Mesenteric fat pad (tissue), 1 donor: ENCODE results near the gene CCSER1. TPM values are rescaled to one million over a fixed set of nuclear protein-coding genes. Genes with fewer than 3 reads are reported as not detected.
"Not testable (repeated sequence)": the region's sequence is repeated elsewhere in the genome, so short reads cannot be mapped to it uniquely, and the experiment has no call there.

Experiments
- DNase-seq: peaks from one replicate; pipeline ENCODE4 v3.0.0-alpha.2; 2020; ENCODE audit warnings: low spot score
- total RNA-seq: library from RNA; stranded (reverse); fragmentation: NEBNext Ultra II Directional; extraction: Animal tissue kit (Norgen Biotek cat#: 25700); gene quantifications from one replicate; pipeline ENCODE4 v1.2.1, GENCODE V29; 2021
- donor health status: DM: yes; HTN: yes; CAD: no.

Gene CCSER1
- total RNA-seq, 1 donor from 2014 or later: 9.7 TPM

- DNase-seq: no peak
Observed at GRCh38 chr4:91325495-91325894, 1198.3 kb downstream of the CCSER1 start.

DNA sequence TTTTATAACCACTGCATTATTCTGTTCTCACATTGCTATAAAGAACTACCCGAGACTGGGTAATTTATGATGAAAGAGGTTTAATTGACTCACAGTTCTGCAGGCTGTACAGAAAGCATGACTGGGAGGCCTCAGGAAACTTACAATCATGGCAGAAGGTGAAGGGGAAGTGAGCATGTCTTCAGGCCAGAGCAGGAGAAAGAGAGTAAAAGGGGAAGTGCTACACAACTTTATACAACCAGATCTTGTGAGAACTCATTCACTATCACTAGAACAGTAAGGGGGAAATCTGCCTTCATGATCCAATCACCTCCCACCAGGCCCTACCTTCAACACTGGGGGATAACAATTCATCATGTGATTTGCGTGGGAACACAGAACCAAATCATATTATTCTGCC lies 1199.0 kb downstream of the CCSER1 start:
- DNase-seq: not testable (repeated sequence)

GRCh38 chr4:91330555-91331137 lies 1203.5 kb downstream of the CCSER1 start:
- no peak for DNase-seq

- DNase-seq: no peak
Observed at GRCh38 chr4:91340822-91341221, 1213.6 kb downstream of the CCSER1 start.

GRCh38 chr4:91345632-91346031 lies 1218.4 kb downstream of the CCSER1 start:
- no peak for DNase-seq

DNA sequence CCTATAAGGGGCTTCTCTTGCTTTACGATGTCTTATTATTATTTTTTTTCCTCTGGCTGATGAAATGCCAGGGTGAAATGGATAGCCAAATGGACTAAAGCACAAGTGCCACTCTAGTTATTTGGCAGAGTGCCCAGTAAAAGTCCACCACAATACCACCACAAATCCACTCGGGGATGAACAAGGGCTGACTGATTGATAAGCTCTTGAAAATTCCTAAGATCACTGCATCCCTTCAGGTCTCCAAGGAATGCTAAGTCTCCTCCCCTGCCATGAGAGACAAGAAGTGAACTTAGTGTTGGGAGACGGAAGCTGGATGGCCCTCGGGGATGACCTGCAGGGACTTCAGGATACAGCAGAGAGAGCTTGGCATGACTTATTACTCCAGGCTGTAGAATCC lies 1229.3 kb downstream of the CCSER1 start:
- not testable (repeated sequence) for DNase-seq

GRCh38 chr4:91358016-91358415 lies 1230.8 kb downstream of the CCSER1 start:
- DNase-seq: not testable (repeated sequence)

- not testable (repeated sequence) for DNase-seq
Observed at GRCh38 chr4:91358621-91359020, 1231.4 kb downstream of the CCSER1 start.

- no peak for DNase-seq
Observed at GRCh38 chr4:91359041-91360031, 1232.1 kb downstream of the CCSER1 start.

GRCh38 chr4:91362125-91362524 lies 1234.9 kb downstream of the CCSER1 start:
- DNase-seq: no peak

GRCh38 chr4:91366554-91366953 lies 1239.4 kb downstream of the CCSER1 start:
- no peak for DNase-seq

- no peak for DNase-seq
Observed at GRCh38 chr4:91369116-91369515, 1241.9 kb downstream of the CCSER1 start.

GRCh38 chr4:91373546-91373945 lies 1246.4 kb downstream of the CCSER1 start:
- no peak for DNase-seq

DNA sequence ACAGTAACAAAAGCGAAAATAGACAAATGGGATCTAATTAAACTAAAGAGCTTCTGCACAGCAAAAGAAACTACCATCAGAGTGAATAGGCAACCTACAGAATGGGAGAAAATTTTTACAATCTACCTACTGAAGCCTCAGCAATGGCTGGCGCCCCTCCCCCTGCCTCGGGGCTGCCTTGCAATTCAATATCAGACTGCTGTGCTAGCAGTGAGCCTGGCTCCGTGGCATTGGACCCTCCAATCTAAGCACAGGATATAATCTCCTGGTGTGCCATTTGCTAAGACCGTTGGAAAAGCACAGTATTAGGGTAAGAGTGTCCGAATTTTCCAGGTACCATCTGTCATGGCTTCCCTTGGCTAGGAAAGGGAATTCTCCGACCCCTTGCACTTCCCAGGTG lies 1278.2 kb downstream of the CCSER1 start:
- DNase-seq: not testable (repeated sequence)

GRCh38 chr4:91422011-91422410 lies 1294.8 kb downstream of the CCSER1 start:
- no peak for DNase-seq

DNA sequence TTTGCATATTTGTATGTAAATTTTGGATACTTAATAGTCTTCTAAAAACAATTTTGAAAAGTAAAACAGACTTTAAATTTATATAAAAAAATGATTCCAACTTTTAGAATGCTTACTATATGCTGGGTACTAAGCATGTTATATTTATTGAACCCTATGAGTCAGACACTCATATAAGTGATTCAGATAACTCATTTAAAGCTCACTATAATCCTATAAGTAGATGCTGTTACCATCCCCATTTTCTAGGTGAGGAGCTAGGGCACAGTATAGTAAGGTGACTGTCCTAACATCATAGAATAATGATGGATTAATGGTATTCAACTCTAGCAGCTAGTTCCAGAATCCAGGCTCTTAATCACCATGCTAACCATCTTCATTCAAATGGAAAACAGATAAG lies 1299.5 kb downstream of the CCSER1 start:
- DNase-seq: no peak

GRCh38 chr4:91427171-91427570 lies 1300.0 kb downstream of the CCSER1 start:
- no peak for DNase-seq

- no peak for DNase-seq
Observed at GRCh38 chr4:91434631-91435030, 1307.4 kb downstream of the CCSER1 start.

DNA sequence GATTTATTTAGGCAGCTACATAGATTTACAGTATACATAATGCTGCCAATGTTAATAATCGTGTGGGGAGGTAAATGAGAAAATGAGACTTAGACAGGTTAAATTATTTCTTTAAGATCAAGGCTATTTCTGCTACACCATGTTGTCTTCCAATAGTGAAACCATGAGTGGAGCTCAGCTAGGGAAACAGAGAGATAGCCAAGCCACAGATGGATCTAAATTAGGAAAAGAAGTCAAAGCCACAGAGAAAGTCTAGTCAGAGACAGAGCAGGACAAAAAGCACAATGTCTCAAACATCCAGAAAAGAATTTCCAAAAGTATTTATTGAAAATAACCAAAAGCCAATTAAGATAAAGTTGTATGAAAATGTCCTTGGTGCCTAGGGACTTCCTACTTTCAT lies 1309.4 kb downstream of the CCSER1 start:
- no peak for DNase-seq

DNA sequence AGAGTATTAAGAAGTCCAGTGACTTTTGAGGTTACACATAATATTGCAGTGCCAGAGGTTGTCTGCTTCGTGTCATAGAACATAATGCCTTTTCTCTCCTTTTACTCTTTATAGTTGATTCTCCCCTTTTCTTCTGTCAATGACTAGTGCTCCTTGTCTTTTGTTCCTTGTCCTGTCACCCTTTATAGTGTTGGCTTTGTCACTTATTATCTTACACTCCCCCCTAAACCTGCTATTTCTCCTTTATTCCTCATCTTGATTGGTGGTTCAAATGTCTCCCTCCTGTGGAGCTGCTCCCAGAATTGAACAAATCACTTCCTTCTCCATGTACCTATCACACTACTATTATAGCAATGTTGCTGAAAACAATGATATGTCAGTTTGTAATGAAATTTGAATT lies 1320.0 kb downstream of the CCSER1 start:
- DNase-seq: no peak

DNA sequence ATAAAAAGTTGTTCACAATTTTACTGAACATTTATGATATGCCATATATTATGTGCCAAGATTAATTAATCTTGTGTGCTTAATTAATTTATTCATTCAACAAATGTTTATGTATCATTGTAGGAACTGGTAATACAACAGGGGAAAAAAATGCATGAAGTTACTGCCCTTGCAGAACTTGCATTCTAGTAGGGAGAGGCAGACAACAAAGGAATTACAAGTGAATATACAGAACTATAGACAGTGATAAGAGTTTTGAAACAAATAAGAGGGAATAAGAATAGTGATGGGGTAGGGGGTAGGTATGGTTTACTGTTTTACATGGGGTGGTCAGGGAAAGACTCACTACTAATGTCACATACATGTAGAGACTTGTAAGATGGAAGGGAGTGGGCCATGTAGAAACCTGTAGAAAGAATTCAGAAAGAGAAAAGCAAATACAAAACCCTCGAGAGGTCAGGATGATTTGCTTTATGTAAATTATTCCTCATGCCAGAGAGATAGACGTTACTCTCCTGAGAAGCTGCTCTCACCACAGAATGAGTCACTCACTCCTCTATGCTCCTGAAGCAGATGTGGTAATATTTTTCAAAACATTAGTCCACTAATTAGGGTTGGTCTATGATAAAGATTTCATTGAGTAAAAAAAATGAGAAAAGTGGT lies 1321.6 kb downstream of the CCSER1 start:
- DNase-seq: no peak

DNA sequence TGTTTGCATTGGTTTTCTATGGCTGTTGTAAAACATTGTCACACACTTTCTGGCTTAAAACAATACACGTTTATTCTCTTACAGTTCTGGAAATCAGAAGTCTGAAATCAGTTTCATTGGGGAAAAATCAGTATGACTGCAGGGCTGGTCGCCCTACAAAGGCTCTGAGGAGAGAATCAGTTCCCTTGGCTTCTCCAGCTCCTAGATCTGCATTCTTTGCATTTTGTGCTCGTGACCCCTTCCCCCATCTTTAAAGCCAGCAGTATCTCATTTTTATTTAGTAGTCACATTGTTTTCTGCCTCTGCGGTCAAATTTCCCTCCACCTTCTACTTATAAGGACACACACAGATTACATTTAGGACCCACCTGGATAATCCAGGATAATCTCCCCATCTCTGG lies 1326.9 kb downstream of the CCSER1 start:
- no peak for DNase-seq
